A673 (cell line): ENCODE measurements around the gene CHRNG.

Experiments
- EZH2 ChIP-seq: fragments of 200-600 bp; sonication (generic); IDR thresholded peaks from 2 replicates; pipeline ENCODE4 v1.6.1; 2017; ENCODE audit warnings: borderline replicate concordance, low read depth, mild to moderate bottlenecking, mixed read lengths, antibody characterized with exemption, low read length; ENCODE audit not compliant: poor library complexity, severe bottlenecking
- TF ChIP-seq, protein P1 (sequence below): fragments of 300-800, 200-600 bp; sonication (generic); conservative IDR thresholded peaks from 2 replicates; pipeline ENCODE4 v1.5.1; 2017; ENCODE audit warnings: low read depth, mild to moderate bottlenecking, antibody characterized with exemption, low read length, moderate library complexity, mixed read lengths

DNA sequence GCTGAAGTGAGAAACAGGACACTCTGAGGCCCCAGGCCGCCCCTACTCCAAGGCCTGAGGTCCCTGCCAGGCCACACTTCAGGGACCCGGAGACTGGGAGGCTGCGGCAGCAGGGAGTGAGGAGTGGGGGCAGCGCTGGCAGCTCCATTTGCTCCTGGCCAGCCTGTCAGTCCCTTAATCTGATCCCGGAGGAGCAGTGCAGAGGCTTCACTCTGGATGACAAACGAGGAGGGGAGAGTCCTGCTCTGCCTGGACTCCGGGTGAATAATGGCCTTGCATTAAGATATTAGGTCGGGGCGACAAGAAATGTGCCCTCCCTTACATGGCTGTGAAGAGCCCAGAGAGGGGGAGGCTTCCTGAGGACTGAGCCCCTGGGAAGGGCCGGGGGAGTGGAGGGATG, 33.6 kb upstream of the CHRNG start:
- TF ChIP-seq, protein P1, sequence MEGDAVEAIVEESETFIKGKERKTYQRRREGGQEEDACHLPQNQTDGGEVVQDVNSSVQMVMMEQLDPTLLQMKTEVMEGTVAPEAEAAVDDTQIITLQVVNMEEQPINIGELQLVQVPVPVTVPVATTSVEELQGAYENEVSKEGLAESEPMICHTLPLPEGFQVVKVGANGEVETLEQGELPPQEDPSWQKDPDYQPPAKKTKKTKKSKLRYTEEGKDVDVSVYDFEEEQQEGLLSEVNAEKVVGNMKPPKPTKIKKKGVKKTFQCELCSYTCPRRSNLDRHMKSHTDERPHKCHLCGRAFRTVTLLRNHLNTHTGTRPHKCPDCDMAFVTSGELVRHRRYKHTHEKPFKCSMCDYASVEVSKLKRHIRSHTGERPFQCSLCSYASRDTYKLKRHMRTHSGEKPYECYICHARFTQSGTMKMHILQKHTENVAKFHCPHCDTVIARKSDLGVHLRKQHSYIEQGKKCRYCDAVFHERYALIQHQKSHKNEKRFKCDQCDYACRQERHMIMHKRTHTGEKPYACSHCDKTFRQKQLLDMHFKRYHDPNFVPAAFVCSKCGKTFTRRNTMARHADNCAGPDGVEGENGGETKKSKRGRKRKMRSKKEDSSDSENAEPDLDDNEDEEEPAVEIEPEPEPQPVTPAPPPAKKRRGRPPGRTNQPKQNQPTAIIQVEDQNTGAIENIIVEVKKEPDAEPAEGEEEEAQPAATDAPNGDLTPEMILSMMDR, result no peak
- no peak for TF ChIP-seq EZH2
